GM12878 (cell line): ENCODE measurements around the gene CD300A.

Source experiments
- CTCF ChIP-seq, 3 experiments: IDR thresholded peaks in 2 of 3; conservative IDR thresholded peaks in 1 of 3; 2 replicates each; pipeline ENCODE4 v1.5.1; 2011; ENCODE audit warnings: low read depth in 3 of 3, low read length in 3 of 3, mild to moderate bottlenecking in 3 of 3, control low read depth in 2 of 3, moderate library complexity in 2 of 3, inconsistent platforms in 1 of 3, mixed read lengths in 1 of 3; ENCODE audit not compliant: control insufficient read depth in 2 of 3, insufficient read depth in 1 of 3; ENCODE audit errors: extremely low read depth in 1 of 3
- EZH2 ChIP-seq: IDR thresholded peaks from 2 replicates; pipeline ENCODE4 v1.6.1; 2012; ENCODE audit warnings: low read depth, mild to moderate bottlenecking, control low read depth, inconsistent platforms, low read length, borderline replicate concordance; ENCODE audit not compliant: control insufficient read depth
- GABPA ChIP-seq: IDR thresholded peaks from 2 replicates; pipeline ENCODE4 v1.6.1; 2014; ENCODE audit warnings: antibody characterized with exemption, low read depth, mild to moderate bottlenecking, inconsistent platforms
- MLLT1 ChIP-seq: fragments of 450-650 bp; IDR thresholded peaks from 2 replicates; pipeline ENCODE4 v1.6.1; 2016; ENCODE audit warnings: mild to moderate bottlenecking
- NKRF ChIP-seq: fragments of 450-650 bp; conservative IDR thresholded peaks from 2 replicates; pipeline ENCODE4 v1.6.1; 2017; ENCODE audit warnings: mild to moderate bottlenecking, moderate library complexity
- POLR2A ChIP-seq: IDR thresholded peaks from 2 replicates; pipeline ENCODE4 v1.6.1; 2011; ENCODE audit warnings: low read depth, mild to moderate bottlenecking, low read length
- POLR2AphosphoS5 ChIP-seq: IDR thresholded peaks from 2 replicates; pipeline ENCODE4 v1.6.1; 2011; ENCODE audit warnings: mild to moderate bottlenecking, low read length, inconsistent platforms
- RFX5 ChIP-seq: IDR thresholded peaks from 2 replicates; pipeline ENCODE4 v1.6.1; 2011; ENCODE audit warnings: low read depth, low read length, improper control_type of control experiment
- USF1 ChIP-seq: IDR thresholded peaks from 2 replicates; pipeline ENCODE4 v1.6.1; 2011; ENCODE audit warnings: borderline replicate concordance, low read depth, mild to moderate bottlenecking, moderate library complexity, mixed read lengths, low read length; ENCODE audit not compliant: insufficient read depth; ENCODE audit errors: extremely low read length
- USF2 ChIP-seq: IDR thresholded peaks from 2 replicates; pipeline ENCODE4 v1.6.1; 2011; ENCODE audit warnings: low read depth, low read length, improper control_type of control experiment, borderline replicate concordance

GRCh38 chr17:74455025-74455545, 11.3 kb upstream of the CD300A start:
- TF ChIP-seq POLR2AphosphoS5 (no peak), EZH2 (no peak), CTCF (IDR thresholded peaks at IDR 0.05 in 2 of 3, conservative IDR thresholded peaks at IDR 0.05 in 1 of 3; ENCODE audit: control insufficient read depth in 2 of 3, extremely low read depth in 1 of 3, insufficient read depth in 1 of 3, low read depth in 3 of 3, low read length in 3 of 3) (no peak), USF2 (no peak), NKRF (no peak), RFX5 (no peak), USF1 (no peak), MLLT1 (no peak), GABPA (no peak), POLR2A (no peak)
